Measurements from ENCODE around the gene PIGH. TPM values are rescaled to one million over a fixed set of nuclear protein-coding genes. Genes with fewer than 3 reads are reported as not detected.

PIGH gene
- total and polyA plus RNA-seq, 10 of the 15 experiments (the other 5 are each of a cell fraction or from before 2014, with no cell fraction given), result 15.5 to 46.6 (median 22.3) TPM

GRCh38 chr14:67619446-67620216 lies 19.6 kb upstream of the PIGH start, which contains the start of gene ARG2 (continued):
- TF ChIP-seq, protein P1, sequence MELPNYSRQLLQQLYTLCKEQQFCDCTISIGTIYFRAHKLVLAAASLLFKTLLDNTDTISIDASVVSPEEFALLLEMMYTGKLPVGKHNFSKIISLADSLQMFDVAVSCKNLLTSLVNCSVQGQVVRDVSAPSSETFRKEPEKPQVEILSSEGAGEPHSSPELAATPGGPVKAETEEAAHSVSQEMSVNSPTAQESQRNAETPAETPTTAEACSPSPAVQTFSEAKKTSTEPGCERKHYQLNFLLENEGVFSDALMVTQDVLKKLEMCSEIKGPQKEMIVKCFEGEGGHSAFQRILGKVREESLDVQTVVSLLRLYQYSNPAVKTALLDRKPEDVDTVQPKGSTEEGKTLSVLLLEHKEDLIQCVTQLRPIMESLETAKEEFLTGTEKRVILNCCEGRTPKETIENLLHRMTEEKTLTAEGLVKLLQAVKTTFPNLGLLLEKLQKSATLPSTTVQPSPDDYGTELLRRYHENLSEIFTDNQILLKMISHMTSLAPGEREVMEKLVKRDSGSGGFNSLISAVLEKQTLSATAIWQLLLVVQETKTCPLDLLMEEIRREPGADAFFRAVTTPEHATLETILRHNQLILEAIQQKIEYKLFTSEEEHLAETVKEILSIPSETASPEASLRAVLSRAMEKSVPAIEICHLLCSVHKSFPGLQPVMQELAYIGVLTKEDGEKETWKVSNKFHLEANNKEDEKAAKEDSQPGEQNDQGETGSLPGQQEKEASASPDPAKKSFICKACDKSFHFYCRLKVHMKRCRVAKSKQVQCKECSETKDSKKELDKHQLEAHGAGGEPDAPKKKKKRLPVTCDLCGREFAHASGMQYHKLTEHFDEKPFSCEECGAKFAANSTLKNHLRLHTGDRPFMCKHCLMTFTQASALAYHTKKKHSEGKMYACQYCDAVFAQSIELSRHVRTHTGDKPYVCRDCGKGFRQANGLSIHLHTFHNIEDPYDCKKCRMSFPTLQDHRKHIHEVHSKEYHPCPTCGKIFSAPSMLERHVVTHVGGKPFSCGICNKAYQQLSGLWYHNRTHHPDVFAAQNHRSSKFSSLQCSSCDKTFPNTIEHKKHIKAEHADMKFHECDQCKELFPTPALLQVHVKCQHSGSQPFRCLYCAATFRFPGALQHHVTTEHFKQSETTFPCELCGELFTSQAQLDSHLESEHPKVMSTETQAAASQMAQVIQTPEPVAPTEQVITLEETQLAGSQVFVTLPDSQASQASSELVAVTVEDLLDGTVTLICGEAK (IDR thresholded peaks at IDR 0.05; ENCODE audit: borderline replicate concordance), result no peak
- TF ChIP-seq, protein P2, sequence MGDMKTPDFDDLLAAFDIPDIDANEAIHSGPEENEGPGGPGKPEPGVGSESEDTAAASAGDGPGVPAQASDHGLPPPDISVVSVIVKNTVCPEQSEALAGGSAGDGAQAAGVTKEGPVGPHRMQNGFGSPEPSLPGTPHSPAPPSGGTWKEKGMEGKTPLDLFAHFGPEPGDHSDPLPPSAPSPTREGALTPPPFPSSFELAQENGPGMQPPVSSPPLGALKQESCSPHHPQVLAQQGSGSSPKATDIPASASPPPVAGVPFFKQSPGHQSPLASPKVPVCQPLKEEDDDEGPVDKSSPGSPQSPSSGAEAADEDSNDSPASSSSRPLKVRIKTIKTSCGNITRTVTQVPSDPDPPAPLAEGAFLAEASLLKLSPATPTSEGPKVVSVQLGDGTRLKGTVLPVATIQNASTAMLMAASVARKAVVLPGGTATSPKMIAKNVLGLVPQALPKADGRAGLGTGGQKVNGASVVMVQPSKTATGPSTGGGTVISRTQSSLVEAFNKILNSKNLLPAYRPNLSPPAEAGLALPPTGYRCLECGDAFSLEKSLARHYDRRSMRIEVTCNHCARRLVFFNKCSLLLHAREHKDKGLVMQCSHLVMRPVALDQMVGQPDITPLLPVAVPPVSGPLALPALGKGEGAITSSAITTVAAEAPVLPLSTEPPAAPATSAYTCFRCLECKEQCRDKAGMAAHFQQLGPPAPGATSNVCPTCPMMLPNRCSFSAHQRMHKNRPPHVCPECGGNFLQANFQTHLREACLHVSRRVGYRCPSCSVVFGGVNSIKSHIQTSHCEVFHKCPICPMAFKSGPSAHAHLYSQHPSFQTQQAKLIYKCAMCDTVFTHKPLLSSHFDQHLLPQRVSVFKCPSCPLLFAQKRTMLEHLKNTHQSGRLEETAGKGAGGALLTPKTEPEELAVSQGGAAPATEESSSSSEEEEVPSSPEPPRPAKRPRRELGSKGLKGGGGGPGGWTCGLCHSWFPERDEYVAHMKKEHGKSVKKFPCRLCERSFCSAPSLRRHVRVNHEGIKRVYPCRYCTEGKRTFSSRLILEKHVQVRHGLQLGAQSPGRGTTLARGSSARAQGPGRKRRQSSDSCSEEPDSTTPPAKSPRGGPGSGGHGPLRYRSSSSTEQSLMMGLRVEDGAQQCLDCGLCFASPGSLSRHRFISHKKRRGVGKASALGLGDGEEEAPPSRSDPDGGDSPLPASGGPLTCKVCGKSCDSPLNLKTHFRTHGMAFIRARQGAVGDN (IDR thresholded peaks at IDR 0.05), result peak; percentile 57; the same call in 1 of the 2 replicates
- TF ChIP-seq ETV6 (conservative IDR thresholded peaks at IDR 0.05 in 1 of 2, IDR thresholded peaks at IDR 0.05 in 1 of 2; ENCODE audit: borderline replicate concordance in 1 of 2, low read depth in 1 of 2) (no peak), IRF5 (IDR thresholded peaks at IDR 0.05; ENCODE audit: borderline replicate concordance) (no peak), MAX (IDR thresholded peaks at IDR 0.05; ENCODE audit: low read depth, low read length) (no peak), ZBED1 (IDR thresholded peaks at IDR 0.05; ENCODE audit: borderline replicate concordance) (no peak), POLR2A (IDR thresholded peaks at IDR 0.05; ENCODE audit: low read depth, low read length) (peak; percentile 56), SMC3 (IDR thresholded peaks at IDR 0.05; ENCODE audit: borderline replicate concordance, low read length) (no peak), STAT3 (IDR thresholded peaks at IDR 0.05; ENCODE audit: low read depth, low read length) (no peak), ATF7 (IDR thresholded peaks at IDR 0.05; ENCODE audit: low read depth) (peak; percentile 99), SREBF1 (IDR thresholded peaks at IDR 0.05; ENCODE audit: low read length) (no peak), ZZZ3 (IDR thresholded peaks at IDR 0.05; ENCODE audit: control insufficient read depth, insufficient read length, low read depth) (no peak), SUPT20H (IDR thresholded peaks at IDR 0.05; ENCODE audit: borderline replicate concordance, control insufficient read depth, low read depth, low read length) (no peak), NR2C2 (IDR thresholded peaks at IDR 0.05; ENCODE audit: borderline replicate concordance, control insufficient read depth, insufficient read length, low read depth) (no peak), CREM (IDR thresholded peaks at IDR 0.05; ENCODE audit: low read depth) (peak; percentile 88), ZBTB4 (CRISPR knock-in tag; IDR thresholded peaks at IDR 0.05) (peak; percentile 71)
